HEK293 (cell line): ENCODE measurements around the gene TMEM151B.
A peak's percentile ranks its signal among the peaks of the same experiment; 100 is the strongest.

Experiments used
- HOXC10 ChIP-seq: sonication (generic); formaldehyde crosslinking; IDR thresholded peaks from 2 replicates; pipeline ENCODE4 v1.8.1; 2023; ENCODE audit warnings: mild to moderate bottlenecking, missing genetic modification reagents
- IKZF3 ChIP-seq: fragments of 450-650 bp; IDR thresholded peaks from 2 replicates; pipeline ENCODE4 v1.5.0; 2018; ENCODE audit warnings: missing biosample characterization, mild to moderate bottlenecking, missing genetic modification characterization, moderate library complexity
- KLF1 ChIP-seq: fragments of 450-650 bp; formaldehyde crosslinking; IDR thresholded peaks from 2 replicates; pipeline ENCODE4 v1.5.1; 2016; ENCODE audit warnings: missing biosample characterization, missing genetic modification characterization
- ZBTB48 ChIP-seq: fragments of 450-650 bp; formaldehyde crosslinking; IDR thresholded peaks from 2 replicates; pipeline ENCODE4 v1.5.1; 2016; ENCODE audit warnings: missing biosample characterization, missing genetic modification characterization
- ZIC2 ChIP-seq: fragments of 450-650 bp; formaldehyde crosslinking; IDR thresholded peaks from 2 replicates; pipeline ENCODE4 v1.5.1; 2016; ENCODE audit warnings: missing biosample characterization, missing genetic modification characterization
- ZNF114 ChIP-seq: fragments of 450-650 bp; formaldehyde crosslinking; IDR thresholded peaks from 2 replicates; pipeline ENCODE4 v1.5.0; 2017; ENCODE audit warnings: missing biosample characterization, missing genetic modification characterization
- ZNF146 ChIP-seq: fragments of 450-650 bp; formaldehyde crosslinking; IDR thresholded peaks from 2 replicates; pipeline ENCODE4 v1.5.1; 2016; ENCODE audit warnings: missing biosample characterization, missing genetic modification characterization
- ZNF16 ChIP-seq: fragments of 450-650 bp; formaldehyde crosslinking; IDR thresholded peaks from 2 replicates; pipeline ENCODE4 v1.5.1; 2016; ENCODE audit warnings: low read depth, missing biosample characterization, missing genetic modification characterization
- ZNF2 ChIP-seq: fragments of 450-650 bp; formaldehyde crosslinking; IDR thresholded peaks from 2 replicates; pipeline ENCODE4 v1.5.1; 2016; ENCODE audit warnings: missing biosample characterization, missing genetic modification characterization
- ZNF211 ChIP-seq: fragments of 450-650 bp; formaldehyde crosslinking; IDR thresholded peaks from 2 replicates; pipeline ENCODE4 v1.5.1; 2016; ENCODE audit warnings: low read depth, missing biosample characterization, missing genetic modification characterization
- ZNF302 ChIP-seq: fragments of 450-650 bp; formaldehyde crosslinking; IDR thresholded peaks from 2 replicates; pipeline ENCODE4 v1.5.1; 2016; ENCODE audit warnings: missing biosample characterization, missing genetic modification characterization, low read depth
- ZNF335 ChIP-seq: fragments of 450-650 bp; formaldehyde crosslinking; conservative IDR thresholded peaks from 2 replicates; pipeline ENCODE4 v1.5.1; 2016; ENCODE audit warnings: missing biosample characterization, missing genetic modification characterization
- ZNF341 ChIP-seq: fragments of 450-650 bp; formaldehyde crosslinking; IDR thresholded peaks from 2 replicates; pipeline ENCODE4; 2016; ENCODE audit warnings: low read depth, missing biosample characterization, missing genetic modification characterization
- ZNF416 ChIP-seq: fragments of 450-650 bp; formaldehyde crosslinking; IDR thresholded peaks from 2 replicates; pipeline ENCODE4 v1.5.1; 2016; ENCODE audit warnings: missing biosample characterization, missing genetic modification characterization
- ZNF48 ChIP-seq: fragments of 450-650 bp; formaldehyde crosslinking; IDR thresholded peaks from 2 replicates; pipeline ENCODE4 v1.5.1; 2016; ENCODE audit warnings: missing biosample characterization, missing genetic modification characterization
- ZNF514 ChIP-seq: fragments of 450-650 bp; formaldehyde crosslinking; IDR thresholded peaks from 2 replicates; pipeline ENCODE4 v1.5.1; 2016; ENCODE audit warnings: missing biosample characterization, missing genetic modification characterization
- ZNF549 ChIP-seq: fragments of 450-650 bp; IDR thresholded peaks from 2 replicates; pipeline ENCODE4 v1.5.1; 2018; ENCODE audit warnings: missing biosample characterization, missing genetic modification characterization, mild to moderate bottlenecking, inconsistent platforms, moderate library complexity
- ZNF571 ChIP-seq: fragments of 450-650 bp; formaldehyde crosslinking; IDR thresholded peaks from 2 replicates; pipeline ENCODE4 v1.5.0; 2017; ENCODE audit warnings: missing biosample characterization, missing genetic modification characterization
- ZNF585B ChIP-seq: fragments of 450-650 bp; formaldehyde crosslinking; IDR thresholded peaks from 2 replicates; pipeline ENCODE4 v1.5.1; 2016; ENCODE audit warnings: missing biosample characterization, missing genetic modification characterization
- ZNF621 ChIP-seq: fragments of 450-650 bp; formaldehyde crosslinking; IDR thresholded peaks from 2 replicates; pipeline ENCODE4 v1.5.1; 2017; ENCODE audit warnings: missing biosample characterization, missing genetic modification characterization
- ZNF624 ChIP-seq: fragments of 450-650 bp; formaldehyde crosslinking; IDR thresholded peaks from 2 replicates; pipeline ENCODE4 v1.5.1; 2017; ENCODE audit warnings: missing biosample characterization, missing genetic modification characterization
- ZNF629 ChIP-seq: fragments of 450-650 bp; formaldehyde crosslinking; IDR thresholded peaks from 2 replicates; pipeline ENCODE4 v1.5.1; 2017; ENCODE audit warnings: missing biosample characterization, missing genetic modification characterization
- ZNF670 ChIP-seq: fragments of 450-650 bp; formaldehyde crosslinking; IDR thresholded peaks from 2 replicates; pipeline ENCODE4 v1.5.1; 2016; ENCODE audit warnings: missing biosample characterization, missing genetic modification characterization, low read depth
- ZSCAN16 ChIP-seq: fragments of 450-650 bp; formaldehyde crosslinking; IDR thresholded peaks from 2 replicates; pipeline ENCODE4 v1.5.1; 2016; ENCODE audit warnings: missing biosample characterization, missing genetic modification characterization
- TF ChIP-seq, protein P1 (sequence below): IDR thresholded peaks from 2 replicates; pipeline ENCODE4 v1.6.1; 2011; ENCODE audit warnings: mild to moderate bottlenecking, low read depth, low read length, borderline replicate concordance
- TF ChIP-seq, protein P2 (sequence below): fragments of 450-650 bp; formaldehyde crosslinking; IDR thresholded peaks from 2 replicates; pipeline ENCODE4 v1.5.1; 2016; ENCODE audit warnings: missing biosample characterization, missing genetic modification characterization
- TF ChIP-seq, protein P3 (sequence below): fragments of 450-650 bp; IDR thresholded peaks from 2 replicates; pipeline ENCODE4 v1.5.1; 2018; ENCODE audit warnings: missing biosample characterization, mild to moderate bottlenecking, missing genetic modification characterization
- TF ChIP-seq, protein P4 (sequence below): fragments of 450-650 bp; formaldehyde crosslinking; IDR thresholded peaks from 2 replicates; pipeline ENCODE4 v1.5.1; 2016; ENCODE audit warnings: missing biosample characterization, missing genetic modification characterization, borderline replicate concordance
- TF ChIP-seq, protein P5 (sequence below): fragments of 450-650 bp; IDR thresholded peaks from 2 replicates; pipeline ENCODE4 v1.5.1; 2018; ENCODE audit warnings: missing biosample characterization, missing genetic modification characterization

TMEM151B gene

DNA sequence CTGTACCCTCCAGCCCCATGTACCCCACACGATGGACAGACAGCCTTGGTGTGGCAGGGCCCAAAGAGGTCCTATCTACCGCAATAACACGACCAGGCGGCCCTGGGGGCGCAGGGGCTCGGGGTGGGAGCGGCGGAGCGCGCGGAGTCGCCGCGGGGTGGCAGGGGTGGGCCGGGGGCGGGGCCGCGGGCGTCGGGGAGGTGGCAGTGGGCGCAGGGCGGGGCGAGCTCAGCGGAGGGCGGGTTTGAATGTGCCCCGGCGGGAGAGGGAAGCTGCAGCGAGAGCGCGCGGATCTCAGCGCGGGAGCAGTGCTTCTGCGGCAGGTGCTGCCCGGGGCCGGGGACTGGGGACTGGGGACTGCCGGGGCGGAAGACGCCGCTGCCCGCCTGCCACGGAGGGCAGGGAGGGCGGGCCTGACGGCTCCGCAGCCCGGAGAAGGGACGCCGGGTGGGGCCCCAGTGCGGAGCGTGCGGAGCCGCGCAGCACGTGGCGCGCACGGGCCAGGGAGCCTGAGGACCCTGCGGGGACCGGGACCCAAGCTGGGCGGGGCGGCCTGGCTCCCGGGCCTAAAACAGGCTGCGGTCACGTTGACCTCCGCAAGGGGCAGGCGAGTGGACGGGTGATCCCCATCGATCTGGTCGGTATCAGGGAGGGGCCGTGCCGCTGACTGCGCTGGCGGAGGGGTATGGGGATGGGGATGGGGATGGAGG, 46.8 kb upstream of the TMEM151B start, which contains the start of gene SLC29A1 (continued):
- TF ChIP-seq ZIC2 (peak; percentile 88), ZNF211 (tag by site-specific recombination) (no peak), HOXC10 (CRISPR knock-in tag) (peak; percentile 80; the same call in 1 of the 2 replicates), ZNF2 (tag by site-specific recombination) (no peak), ZNF571 (tag by site-specific recombination) (no peak), ZNF48 (tag by site-specific recombination) (no peak), ZSCAN16 (tag by site-specific recombination) (no peak), ZNF670 (no peak), ZNF335 (tag by site-specific recombination) (no peak; the same call in none of the 2 replicates), ZNF341 (tag by site-specific recombination) (no peak), ZNF629 (tag by site-specific recombination) (no peak), IKZF3 (tag by site-specific recombination) (0 out of 2 replicates have a peak, but pooled peaks have one; percentile 10), ZNF514 (tag by site-specific recombination) (no peak), ZNF146 (tag by site-specific recombination) (no peak), ZNF585B (no peak), ZNF549 (tag by site-specific recombination) (no peak), ZBTB48 (tag by site-specific recombination) (peak; percentile 72), ZNF16 (tag by site-specific recombination) (no peak), ZNF114 (tag by site-specific recombination) (no peak), ZNF302 (no peak), ZNF416 (tag by site-specific recombination) (no peak), ZNF624 (tag by site-specific recombination) (no peak), ZNF621 (tag by site-specific recombination) (no peak), KLF1 (tag by site-specific recombination) (peak; percentile 49)
- TF ChIP-seq, protein P1, sequence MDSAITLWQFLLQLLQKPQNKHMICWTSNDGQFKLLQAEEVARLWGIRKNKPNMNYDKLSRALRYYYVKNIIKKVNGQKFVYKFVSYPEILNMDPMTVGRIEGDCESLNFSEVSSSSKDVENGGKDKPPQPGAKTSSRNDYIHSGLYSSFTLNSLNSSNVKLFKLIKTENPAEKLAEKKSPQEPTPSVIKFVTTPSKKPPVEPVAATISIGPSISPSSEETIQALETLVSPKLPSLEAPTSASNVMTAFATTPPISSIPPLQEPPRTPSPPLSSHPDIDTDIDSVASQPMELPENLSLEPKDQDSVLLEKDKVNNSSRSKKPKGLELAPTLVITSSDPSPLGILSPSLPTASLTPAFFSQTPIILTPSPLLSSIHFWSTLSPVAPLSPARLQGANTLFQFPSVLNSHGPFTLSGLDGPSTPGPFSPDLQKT: no peak
- TF ChIP-seq, protein P2, sequence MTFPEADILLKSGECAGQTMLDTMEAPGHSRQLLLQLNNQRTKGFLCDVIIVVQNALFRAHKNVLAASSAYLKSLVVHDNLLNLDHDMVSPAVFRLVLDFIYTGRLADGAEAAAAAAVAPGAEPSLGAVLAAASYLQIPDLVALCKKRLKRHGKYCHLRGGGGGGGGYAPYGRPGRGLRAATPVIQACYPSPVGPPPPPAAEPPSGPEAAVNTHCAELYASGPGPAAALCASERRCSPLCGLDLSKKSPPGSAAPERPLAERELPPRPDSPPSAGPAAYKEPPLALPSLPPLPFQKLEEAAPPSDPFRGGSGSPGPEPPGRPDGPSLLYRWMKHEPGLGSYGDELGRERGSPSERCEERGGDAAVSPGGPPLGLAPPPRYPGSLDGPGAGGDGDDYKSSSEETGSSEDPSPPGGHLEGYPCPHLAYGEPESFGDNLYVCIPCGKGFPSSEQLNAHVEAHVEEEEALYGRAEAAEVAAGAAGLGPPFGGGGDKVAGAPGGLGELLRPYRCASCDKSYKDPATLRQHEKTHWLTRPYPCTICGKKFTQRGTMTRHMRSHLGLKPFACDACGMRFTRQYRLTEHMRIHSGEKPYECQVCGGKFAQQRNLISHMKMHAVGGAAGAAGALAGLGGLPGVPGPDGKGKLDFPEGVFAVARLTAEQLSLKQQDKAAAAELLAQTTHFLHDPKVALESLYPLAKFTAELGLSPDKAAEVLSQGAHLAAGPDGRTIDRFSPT (tag by site-specific recombination): peak; percentile 40; the same call in 1 of the 2 replicates
- TF ChIP-seq, protein P3, sequence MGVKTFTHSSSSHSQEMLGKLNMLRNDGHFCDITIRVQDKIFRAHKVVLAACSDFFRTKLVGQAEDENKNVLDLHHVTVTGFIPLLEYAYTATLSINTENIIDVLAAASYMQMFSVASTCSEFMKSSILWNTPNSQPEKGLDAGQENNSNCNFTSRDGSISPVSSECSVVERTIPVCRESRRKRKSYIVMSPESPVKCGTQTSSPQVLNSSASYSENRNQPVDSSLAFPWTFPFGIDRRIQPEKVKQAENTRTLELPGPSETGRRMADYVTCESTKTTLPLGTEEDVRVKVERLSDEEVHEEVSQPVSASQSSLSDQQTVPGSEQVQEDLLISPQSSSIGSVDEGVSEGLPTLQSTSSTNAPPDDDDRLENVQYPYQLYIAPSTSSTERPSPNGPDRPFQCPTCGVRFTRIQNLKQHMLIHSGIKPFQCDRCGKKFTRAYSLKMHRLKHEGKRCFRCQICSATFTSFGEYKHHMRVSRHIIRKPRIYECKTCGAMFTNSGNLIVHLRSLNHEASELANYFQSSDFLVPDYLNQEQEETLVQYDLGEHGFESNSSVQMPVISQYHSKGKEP (tag by site-specific recombination): no peak
- TF ChIP-seq, protein P4, sequence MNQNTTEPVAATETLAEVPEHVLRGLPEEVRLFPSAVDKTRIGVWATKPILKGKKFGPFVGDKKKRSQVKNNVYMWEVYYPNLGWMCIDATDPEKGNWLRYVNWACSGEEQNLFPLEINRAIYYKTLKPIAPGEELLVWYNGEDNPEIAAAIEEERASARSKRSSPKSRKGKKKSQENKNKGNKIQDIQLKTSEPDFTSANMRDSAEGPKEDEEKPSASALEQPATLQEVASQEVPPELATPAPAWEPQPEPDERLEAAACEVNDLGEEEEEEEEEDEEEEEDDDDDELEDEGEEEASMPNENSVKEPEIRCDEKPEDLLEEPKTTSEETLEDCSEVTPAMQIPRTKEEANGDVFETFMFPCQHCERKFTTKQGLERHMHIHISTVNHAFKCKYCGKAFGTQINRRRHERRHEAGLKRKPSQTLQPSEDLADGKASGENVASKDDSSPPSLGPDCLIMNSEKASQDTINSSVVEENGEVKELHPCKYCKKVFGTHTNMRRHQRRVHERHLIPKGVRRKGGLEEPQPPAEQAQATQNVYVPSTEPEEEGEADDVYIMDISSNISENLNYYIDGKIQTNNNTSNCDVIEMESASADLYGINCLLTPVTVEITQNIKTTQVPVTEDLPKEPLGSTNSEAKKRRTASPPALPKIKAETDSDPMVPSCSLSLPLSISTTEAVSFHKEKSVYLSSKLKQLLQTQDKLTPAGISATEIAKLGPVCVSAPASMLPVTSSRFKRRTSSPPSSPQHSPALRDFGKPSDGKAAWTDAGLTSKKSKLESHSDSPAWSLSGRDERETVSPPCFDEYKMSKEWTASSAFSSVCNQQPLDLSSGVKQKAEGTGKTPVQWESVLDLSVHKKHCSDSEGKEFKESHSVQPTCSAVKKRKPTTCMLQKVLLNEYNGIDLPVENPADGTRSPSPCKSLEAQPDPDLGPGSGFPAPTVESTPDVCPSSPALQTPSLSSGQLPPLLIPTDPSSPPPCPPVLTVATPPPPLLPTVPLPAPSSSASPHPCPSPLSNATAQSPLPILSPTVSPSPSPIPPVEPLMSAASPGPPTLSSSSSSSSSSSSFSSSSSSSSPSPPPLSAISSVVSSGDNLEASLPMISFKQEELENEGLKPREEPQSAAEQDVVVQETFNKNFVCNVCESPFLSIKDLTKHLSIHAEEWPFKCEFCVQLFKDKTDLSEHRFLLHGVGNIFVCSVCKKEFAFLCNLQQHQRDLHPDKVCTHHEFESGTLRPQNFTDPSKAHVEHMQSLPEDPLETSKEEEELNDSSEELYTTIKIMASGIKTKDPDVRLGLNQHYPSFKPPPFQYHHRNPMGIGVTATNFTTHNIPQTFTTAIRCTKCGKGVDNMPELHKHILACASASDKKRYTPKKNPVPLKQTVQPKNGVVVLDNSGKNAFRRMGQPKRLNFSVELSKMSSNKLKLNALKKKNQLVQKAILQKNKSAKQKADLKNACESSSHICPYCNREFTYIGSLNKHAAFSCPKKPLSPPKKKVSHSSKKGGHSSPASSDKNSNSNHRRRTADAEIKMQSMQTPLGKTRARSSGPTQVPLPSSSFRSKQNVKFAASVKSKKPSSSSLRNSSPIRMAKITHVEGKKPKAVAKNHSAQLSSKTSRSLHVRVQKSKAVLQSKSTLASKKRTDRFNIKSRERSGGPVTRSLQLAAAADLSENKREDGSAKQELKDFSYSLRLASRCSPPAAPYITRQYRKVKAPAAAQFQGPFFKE (tag by site-specific recombination): no peak
- TF ChIP-seq, protein P5, sequence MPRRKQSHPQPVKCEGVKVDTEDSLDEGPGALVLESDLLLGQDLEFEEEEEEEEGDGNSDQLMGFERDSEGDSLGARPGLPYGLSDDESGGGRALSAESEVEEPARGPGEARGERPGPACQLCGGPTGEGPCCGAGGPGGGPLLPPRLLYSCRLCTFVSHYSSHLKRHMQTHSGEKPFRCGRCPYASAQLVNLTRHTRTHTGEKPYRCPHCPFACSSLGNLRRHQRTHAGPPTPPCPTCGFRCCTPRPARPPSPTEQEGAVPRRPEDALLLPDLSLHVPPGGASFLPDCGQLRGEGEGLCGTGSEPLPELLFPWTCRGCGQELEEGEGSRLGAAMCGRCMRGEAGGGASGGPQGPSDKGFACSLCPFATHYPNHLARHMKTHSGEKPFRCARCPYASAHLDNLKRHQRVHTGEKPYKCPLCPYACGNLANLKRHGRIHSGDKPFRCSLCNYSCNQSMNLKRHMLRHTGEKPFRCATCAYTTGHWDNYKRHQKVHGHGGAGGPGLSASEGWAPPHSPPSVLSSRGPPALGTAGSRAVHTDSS (tag by site-specific recombination): no peak
